AG04449 (cell line): Measurements from ENCODE around the gene GMPPB.

Source experiments
- CTCF ChIA-PET: fragments of 350-600 bp; formaldehyde crosslinking; extraction: SDS; loops from one replicate; lab custom pipeline; 2021; ENCODE audit warnings: antibody characterized with exemption; lab: Yijun Ruan, JAX
- POLR2A ChIA-PET: fragments of 400-600, 350-600 bp; formaldehyde crosslinking; extraction: SDS; loops from one replicate; lab custom pipeline; 2020; ENCODE audit warnings: antibody characterized with exemption, inconsistent platforms; lab: Yijun Ruan, JAX
- DNase-seq: peaks from one replicate; pipeline ENCODE4 v3.0.0-alpha.2; 2010; ENCODE audit warnings: low read depth, low spot score
- H3K4me3 ChIP-seq: 2 replicates; pipeline ENCODE4 v1.5.1; 2011; ENCODE audit warnings: low read depth, mild to moderate bottlenecking, control low read depth, low read length
- TF ChIP-seq, protein P1 (sequence below): IDR thresholded peaks from one replicate; pipeline ENCODE4 v1.5.1; 2011; ENCODE audit warnings: mild to moderate bottlenecking, moderate library complexity, low read length, control low read depth, inconsistent platforms; ENCODE audit not compliant: insufficient read depth; ENCODE audit errors: missing control alignments

Gene GMPPB

GRCh38 chr3:49675912-49676311 lies 47.8 kb downstream of the GMPPB start:
- POLR2A ChIA-PET: no interaction called here
- H3K4me3 ChIP-seq: no peak overlapping the region
- DNase-seq: no peak
- CTCF ChIA-PET: interaction anchor here (1.4 to 1.5 kb wide), 2 partner anchors 137 to 139 kb away, joined by 3 to 10 read pairs; no protein-coding TSS in a partner anchor
- TF ChIP-seq, protein P1, sequence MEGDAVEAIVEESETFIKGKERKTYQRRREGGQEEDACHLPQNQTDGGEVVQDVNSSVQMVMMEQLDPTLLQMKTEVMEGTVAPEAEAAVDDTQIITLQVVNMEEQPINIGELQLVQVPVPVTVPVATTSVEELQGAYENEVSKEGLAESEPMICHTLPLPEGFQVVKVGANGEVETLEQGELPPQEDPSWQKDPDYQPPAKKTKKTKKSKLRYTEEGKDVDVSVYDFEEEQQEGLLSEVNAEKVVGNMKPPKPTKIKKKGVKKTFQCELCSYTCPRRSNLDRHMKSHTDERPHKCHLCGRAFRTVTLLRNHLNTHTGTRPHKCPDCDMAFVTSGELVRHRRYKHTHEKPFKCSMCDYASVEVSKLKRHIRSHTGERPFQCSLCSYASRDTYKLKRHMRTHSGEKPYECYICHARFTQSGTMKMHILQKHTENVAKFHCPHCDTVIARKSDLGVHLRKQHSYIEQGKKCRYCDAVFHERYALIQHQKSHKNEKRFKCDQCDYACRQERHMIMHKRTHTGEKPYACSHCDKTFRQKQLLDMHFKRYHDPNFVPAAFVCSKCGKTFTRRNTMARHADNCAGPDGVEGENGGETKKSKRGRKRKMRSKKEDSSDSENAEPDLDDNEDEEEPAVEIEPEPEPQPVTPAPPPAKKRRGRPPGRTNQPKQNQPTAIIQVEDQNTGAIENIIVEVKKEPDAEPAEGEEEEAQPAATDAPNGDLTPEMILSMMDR: no peak

DNA sequence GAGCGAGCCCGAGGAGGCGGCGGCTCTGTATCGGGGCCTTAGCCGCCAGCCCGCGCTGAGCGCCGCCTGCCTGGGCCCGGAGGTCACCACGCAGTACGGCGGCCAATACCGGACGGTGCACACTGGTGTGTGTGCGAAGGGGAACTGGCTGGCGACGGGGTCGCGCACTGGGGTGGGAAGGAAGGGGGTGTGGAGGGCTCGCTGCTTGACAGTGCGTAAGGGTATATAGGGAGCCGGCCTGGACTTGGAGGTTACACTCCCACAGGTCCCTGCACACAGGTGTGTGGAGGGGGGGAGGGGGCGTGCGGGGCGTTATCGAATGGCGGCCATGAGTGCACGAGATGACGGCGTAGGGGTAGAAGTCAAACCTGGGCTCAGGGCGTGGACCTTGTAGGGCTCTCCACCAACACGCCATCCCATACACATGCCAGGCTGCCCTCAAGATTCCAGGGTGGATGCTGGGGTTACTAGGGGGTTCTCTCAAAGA lies 49.2 kb downstream of the GMPPB start:
- DNase-seq: no peak
- TF ChIP-seq, protein P1: peak; percentile 5
- POLR2A ChIA-PET: no interaction called here
- CTCF ChIA-PET: interaction anchor here (1.5 kb wide), 1 partner anchor 135 kb away, joined by 10 read pairs; no protein-coding TSS in a partner anchor
- peak overlapping the region; percentile 83 for H3K4me3 ChIP-seq

DNA sequence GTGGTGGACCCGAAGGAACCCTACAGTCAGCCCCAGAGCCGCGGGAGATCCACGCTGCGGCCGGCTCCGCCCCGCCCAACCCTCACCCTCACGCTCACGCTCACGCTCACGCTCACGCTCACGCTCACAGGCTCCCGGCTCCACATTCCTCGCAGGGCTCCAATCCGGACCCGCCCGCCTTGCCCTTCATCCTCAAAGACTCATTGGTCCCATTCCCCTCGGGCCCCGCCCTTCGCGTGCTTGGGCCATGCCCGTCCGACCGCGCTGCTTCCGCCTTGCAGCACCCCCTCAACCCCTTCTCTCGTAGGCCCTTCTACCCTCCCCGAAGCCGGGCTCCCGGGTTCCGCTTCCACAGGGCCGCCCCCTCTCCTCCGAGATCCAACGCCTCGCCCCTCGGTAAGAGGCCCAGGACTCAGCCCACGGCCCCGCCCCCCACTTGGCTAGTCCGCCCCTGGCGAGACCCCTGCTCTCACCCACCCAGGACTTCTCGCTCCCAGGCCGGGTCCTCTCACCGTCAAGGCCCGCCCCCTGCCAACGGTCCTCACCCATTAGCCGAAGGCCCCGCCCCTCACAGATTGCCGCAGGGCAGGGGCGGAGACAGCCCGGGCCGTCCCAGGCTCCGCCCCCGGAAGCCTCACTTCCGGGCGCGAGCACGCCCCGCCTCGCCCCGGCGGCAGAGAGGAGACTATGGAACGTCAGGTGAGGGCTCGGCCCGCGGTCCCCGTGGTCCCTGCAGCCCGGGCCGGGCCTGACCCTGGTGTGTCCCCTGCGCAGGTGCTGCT lies 49.8 kb downstream of the GMPPB start, which contains the start of gene APEH:
TSS of gene APEH (plus strand) at position 637 of the 782 bp plus-strand sequence. CDS start at position 688, 51 bp downstream.
- H3K4me3 ChIP-seq: peak within 1 kb of the TSS; percentile 83
- DNase-seq: peak; percentile 78
- ChIA-PET CTCF (interaction anchor here (1.2 to 5.4 kb wide), 5 partner anchors 11 to 136 kb away, joined by 3 to 441 read pairs (median 29); partner anchors contain the start of gene BSN), POLR2A (interaction anchor here (1.7 kb wide), 1 partner anchor 134 kb away, joined by 8 read pairs; no protein-coding TSS in a partner anchor)
- TF ChIP-seq, protein P1: no peak

GRCh38 chr3:49673121-49673714 lies 50.5 kb downstream of the GMPPB start:
- ChIA-PET CTCF (interaction anchor here (0.6 to 5.4 kb wide), 8 partner anchors 10 to 166 kb away, joined by 3 to 441 read pairs (median 7); partner anchors contain the start of gene BSN), POLR2A (interaction anchor here (1.7 kb wide), 1 partner anchor 133 kb away, joined by 8 read pairs; no protein-coding TSS in a partner anchor)
- no peak for DNase-seq
- TF ChIP-seq, protein P1: no peak
- peak overlapping the region; percentile 83 for H3K4me3 ChIP-seq

- DNase-seq: no peak
These were observed 52.2 kb downstream of the GMPPB start for GRCh38 chr3:49671291-49672288.

More at GRCh38 chr3:49671291-49672288, 52.2 kb downstream of the GMPPB start:
- TF ChIP-seq, protein P1: peak; percentile 89
- H3K4me3 ChIP-seq: no peak overlapping the region
- ChIA-PET CTCF (interaction anchor here (0.9 to 5.4 kb wide), 41 partner anchors 8 to 575 kb away, joined by 3 to 441 read pairs (median 5); partner anchors contain the start of genes BSN and DAG1), POLR2A (interaction anchor here (1.0 kb wide), 1 partner anchor 132 kb away, joined by 7 read pairs; no protein-coding TSS in a partner anchor)
